Uterus (tissue), 2 donors: ENCODE data around the gene IDH2.

Source experiments
- CTCF ChIP-seq, 4 experiments: fragments of 200-600 bp in 2 of 4; fragments of 450-650 bp in 2 of 4; sonication (generic) in 2 of 4; IDR thresholded peaks; one replicate each; pipeline ENCODE4 v1.5.1; 2016 to 2019; ENCODE audit warnings: antibody characterized with exemption in 4 of 4, mild to moderate bottlenecking in 2 of 4, moderate library complexity in 1 of 4
- POLR2A ChIP-seq, 2 donors: fragments of 450-650 bp; IDR thresholded peaks; one replicate each; pipeline ENCODE4 v1.6.1; 2016; ENCODE audit warnings: antibody characterized with exemption in 2 of 2, mild to moderate bottlenecking in 1 of 2, moderate library complexity in 1 of 2

DNA sequence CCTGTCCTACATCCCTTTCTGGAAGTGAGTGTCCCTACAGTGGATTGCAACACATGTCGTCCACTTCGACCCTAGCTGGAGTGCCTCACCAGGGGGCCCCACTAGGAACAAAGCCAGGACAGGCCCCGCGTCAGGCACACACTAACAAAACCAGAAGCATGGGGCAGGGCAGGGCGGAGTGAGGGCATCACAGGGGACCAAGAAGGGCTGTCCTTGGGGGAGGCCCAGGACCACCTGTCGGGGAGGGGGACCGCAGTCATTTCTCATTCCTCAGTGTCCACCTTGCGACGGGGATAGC, 21.9 kb downstream of the IDH2 start:
- TF ChIP-seq CTCF (IDR thresholded peaks at IDR 0.05): no peak
- no peak for TF ChIP-seq POLR2A (IDR thresholded peaks at IDR 0.05)
